Measurements from ENCODE around the gene HNF1B.

- TF ChIP-seq GATA3 (IDR thresholded peaks at IDR 0.05; ENCODE audit: low read depth, low read length) (no peak), GATA2 (IDR thresholded peaks at IDR 0.05; ENCODE audit: low read depth, low read length) (no peak)
These were observed 1.1 kb upstream of the HNF1B start for GRCh38 chr17:37745801-37746426.
